Subcutaneous adipose tissue (tissue), 4 donors: ENCODE results near the gene BIRC7. TPM values are rescaled to one million over a fixed set of nuclear protein-coding genes. Genes with fewer than 3 reads are reported as not detected.

Experiments
- CTCF ChIP-seq: fragments of 450-650 bp; IDR thresholded peaks from one replicate; pipeline ENCODE4 v1.5.1; 2016; ENCODE audit warnings: low read depth, mild to moderate bottlenecking, control low read depth, antibody characterized with exemption, moderate library complexity
- total RNA-seq, 4 donors: library from RNA; depleted of rRNA; stranded (reverse); fragments of >200 nt; gene quantifications; one replicate each; pipeline ENCODE4 v1.1.0, GENCODE V29; 2016

The BIRC7 gene
- total RNA-seq, 4 donors from 2014 or later, result 1.3 to 3.9 TPM; not detected in 2

GRCh38 chr20:63246490-63247288, 11.0 kb downstream of the BIRC7 start:
- no peak for TF ChIP-seq CTCF

GRCh38 chr20:63247671-63248228, 12.0 kb downstream of the BIRC7 start:
- TF ChIP-seq CTCF, result no peak

- no peak for TF ChIP-seq CTCF
Observed at GRCh38 chr20:63248835-63249591, 13.3 kb downstream of the BIRC7 start.

GRCh38 chr20:63249891-63250290, 14.2 kb downstream of the BIRC7 start:
- TF ChIP-seq CTCF, result no peak

GRCh38 chr20:63252284-63252711, 16.6 kb downstream of the BIRC7 start:
- no peak for TF ChIP-seq CTCF

GRCh38 chr20:63253065-63253437, 17.3 kb downstream of the BIRC7 start:
- TF ChIP-seq CTCF, result no peak
